Tibial artery (tissue), 4 donors: Measurements from ENCODE around the gene MCF2.

Source experiments
- DNase-seq, 2 donors: peaks; one replicate each; pipeline ENCODE4 v3.0.0-alpha.2; 2019
- H3K27ac ChIP-seq, 2 donors: fragments of 200-600 bp; sonication (generic) in 1 of 2; 1 replicate in 1 of 2; 2 replicates in 1 of 2; pipeline ENCODE4 v1.5.1; 2018 to 2019; ENCODE audit warnings: mild to moderate bottlenecking in 1 of 2
- H3K27me3 ChIP-seq, 2 donors: fragments of 200-600 bp; sonication (generic) in 1 of 2; one replicate each; pipeline versions ENCODE4 v1.5.1 to v1.6.0; 2016 to 2019
- H3K36me3 ChIP-seq, 3 donors: fragments of 200-600 bp; sonication (generic) in 2 of 3; one replicate each; pipeline ENCODE4 v1.5.1; 2016 to 2019; ENCODE audit warnings: mild to moderate bottlenecking in 2 of 3
- H3K4me1 ChIP-seq, 4 donors: fragments of 200-600 bp; sonication (generic) in 2 of 4; 1 replicate in 3 of 4; 2 replicates in 1 of 4; pipeline ENCODE4 v1.5.1; 2016 to 2019
- H3K4me3 ChIP-seq, 2 donors: fragments of 200-600 bp; sonication (generic) in 1 of 2; 1 replicate in 1 of 2; 2 replicates in 1 of 2; pipeline ENCODE4 v1.5.1; 2018 to 2019; ENCODE audit warnings: mild to moderate bottlenecking in 2 of 2
- H3K9me3 ChIP-seq, 3 donors: fragments of 200-600 bp; sonication (generic) in 1 of 3; one replicate each; pipeline ENCODE4 v1.5.1; 2016 to 2019
- intact Hi-C: fragments of 100-400 bp; cut with DNase I; formaldehyde crosslinking; loops from one replicate; pipeline ENCODE4 v1.15.0; 2023; ENCODE audit warnings: low total_unique reads
- TF ChIP-seq, protein P1 (sequence below), 2 experiments: fragments of 200-600 bp in 1 of 2; fragments of 450-650 bp in 1 of 2; IDR thresholded peaks; one replicate each; pipeline ENCODE4 v1.5.1; 2017 to 2019; ENCODE audit warnings: antibody characterized with exemption in 2 of 2, mild to moderate bottlenecking in 1 of 2, moderate library complexity in 1 of 2

The MCF2 gene

DNA sequence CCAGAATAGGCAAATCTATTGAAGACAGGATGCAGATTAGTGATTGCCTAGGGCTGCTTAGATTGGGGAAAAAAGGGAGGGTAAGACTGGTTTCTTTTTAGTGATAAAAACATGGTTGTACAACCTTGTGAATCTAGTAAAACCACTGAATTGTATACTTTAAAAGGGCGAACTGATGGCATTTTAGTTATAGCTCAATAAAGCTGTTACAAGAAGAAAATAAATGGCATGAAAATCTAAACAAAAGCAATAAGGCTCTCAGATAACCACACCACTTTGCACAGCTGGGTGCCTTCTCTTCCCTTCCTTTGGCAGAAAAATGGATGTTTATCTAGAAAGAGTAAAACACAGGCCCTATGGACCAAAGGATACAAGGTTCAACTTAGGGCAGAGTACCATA, 107.9 kb downstream of the MCF2 start:
- TF ChIP-seq, protein P1, sequence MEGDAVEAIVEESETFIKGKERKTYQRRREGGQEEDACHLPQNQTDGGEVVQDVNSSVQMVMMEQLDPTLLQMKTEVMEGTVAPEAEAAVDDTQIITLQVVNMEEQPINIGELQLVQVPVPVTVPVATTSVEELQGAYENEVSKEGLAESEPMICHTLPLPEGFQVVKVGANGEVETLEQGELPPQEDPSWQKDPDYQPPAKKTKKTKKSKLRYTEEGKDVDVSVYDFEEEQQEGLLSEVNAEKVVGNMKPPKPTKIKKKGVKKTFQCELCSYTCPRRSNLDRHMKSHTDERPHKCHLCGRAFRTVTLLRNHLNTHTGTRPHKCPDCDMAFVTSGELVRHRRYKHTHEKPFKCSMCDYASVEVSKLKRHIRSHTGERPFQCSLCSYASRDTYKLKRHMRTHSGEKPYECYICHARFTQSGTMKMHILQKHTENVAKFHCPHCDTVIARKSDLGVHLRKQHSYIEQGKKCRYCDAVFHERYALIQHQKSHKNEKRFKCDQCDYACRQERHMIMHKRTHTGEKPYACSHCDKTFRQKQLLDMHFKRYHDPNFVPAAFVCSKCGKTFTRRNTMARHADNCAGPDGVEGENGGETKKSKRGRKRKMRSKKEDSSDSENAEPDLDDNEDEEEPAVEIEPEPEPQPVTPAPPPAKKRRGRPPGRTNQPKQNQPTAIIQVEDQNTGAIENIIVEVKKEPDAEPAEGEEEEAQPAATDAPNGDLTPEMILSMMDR (IDR thresholded peaks at IDR 0.05): no peak
- H3K9me3 ChIP-seq: no peaks in the 10 kb centered on the region
- DNase-seq: no peak
- no peaks in the 10 kb centered on the region for H3K27me3 ChIP-seq
- H3K27ac ChIP-seq: no peak overlapping the region
- intact Hi-C loops: no loop called here
- no peaks in the 10 kb centered on the region for H3K36me3 ChIP-seq
- H3K4me1 ChIP-seq: no peaks in the 10 kb centered on the region
- H3K4me3 ChIP-seq: no peak overlapping the region

GRCh38 chrX:139596068-139596467, 111.9 kb downstream of the MCF2 start:
- H3K4me1 ChIP-seq: no peaks in the 10 kb centered on the region
- TF ChIP-seq, protein P1 (IDR thresholded peaks at IDR 0.05): no peak
- no peaks in the 10 kb centered on the region for H3K36me3 ChIP-seq
- H3K27me3 ChIP-seq: no peaks in the 10 kb centered on the region
- intact Hi-C loops: no loop called here
- no peaks in the 10 kb centered on the region for H3K9me3 ChIP-seq
- no peak overlapping the region for H3K27ac ChIP-seq
- no peak for DNase-seq
- H3K4me3 ChIP-seq: no peak overlapping the region

- H3K4me1 ChIP-seq: no peaks in the 10 kb centered on the region
- no peaks in the 10 kb centered on the region for H3K27me3 ChIP-seq
- TF ChIP-seq, protein P1 (IDR thresholded peaks at IDR 0.05): no peak
- H3K27ac ChIP-seq: no peak overlapping the region
- H3K36me3 ChIP-seq: no peaks in the 10 kb centered on the region
- intact Hi-C loops: no loop called here
- no peak overlapping the region for H3K4me3 ChIP-seq
- DNase-seq: no peak
- no peaks in the 10 kb centered on the region for H3K9me3 ChIP-seq
Measured at GRCh38 chrX:139585613-139586012, 122.4 kb downstream of the MCF2 start.

GRCh38 chrX:139581068-139581467, 126.9 kb downstream of the MCF2 start:
- no peaks in the 10 kb centered on the region for H3K9me3 ChIP-seq
- no peak overlapping the region for H3K27ac ChIP-seq
- H3K27me3 ChIP-seq: no peaks in the 10 kb centered on the region
- H3K4me1 ChIP-seq: no peaks in the 10 kb centered on the region
- H3K4me3 ChIP-seq: no peak overlapping the region
- no peaks in the 10 kb centered on the region for H3K36me3 ChIP-seq
- TF ChIP-seq, protein P1 (IDR thresholded peaks at IDR 0.05): no peak
- no peak for DNase-seq
- intact Hi-C loops: no loop called here

- no peak overlapping the region for H3K27ac ChIP-seq
- H3K4me3 ChIP-seq: no peak overlapping the region
- H3K9me3 ChIP-seq: no peaks in the 10 kb centered on the region
- no peaks in the 10 kb centered on the region for H3K36me3 ChIP-seq
- H3K27me3 ChIP-seq: no peaks in the 10 kb centered on the region
- no peak for DNase-seq
- TF ChIP-seq, protein P1 (IDR thresholded peaks at IDR 0.05): no peak
- no peaks in the 10 kb centered on the region for H3K4me1 ChIP-seq
- intact Hi-C loops: no loop called here
Measured at GRCh38 chrX:139566981-139567380, 141.0 kb downstream of the MCF2 start.

GRCh38 chrX:139563251-139563650, 144.7 kb downstream of the MCF2 start:
- Histone ChIP-seq H3K27ac (no peak overlapping the region), H3K36me3 (no peaks in the 10 kb centered on the region), H3K4me3 (no peak overlapping the region), H3K27me3 (no peaks in the 10 kb centered on the region), H3K4me1 (no peaks in the 10 kb centered on the region), H3K9me3 (no peaks in the 10 kb centered on the region)
- TF ChIP-seq, protein P1 (IDR thresholded peaks at IDR 0.05): no peak
- intact Hi-C loops: no loop called here
- no peak for DNase-seq
